GM19193 (cell line): ENCODE data around the gene DEDD2.

Source experiments
- POLR2A ChIP-seq: IDR thresholded peaks from 4 replicates; pipeline ENCODE4 v1.6.1; 2011; ENCODE audit not compliant: insufficient read depth, insufficient read length; ENCODE audit errors: extremely low read depth

DEDD2 gene

GRCh38 chr19:42235181-42235580 lies 17.7 kb upstream of the DEDD2 start:
- TF ChIP-seq POLR2A = no peak

- TF ChIP-seq POLR2A = peak; percentile 9
Measured at GRCh38 chr19:42234364-42234763, 16.9 kb upstream of the DEDD2 start.

- no peak for TF ChIP-seq POLR2A
Measured at GRCh38 chr19:42233678-42234292, 16.3 kb upstream of the DEDD2 start.

- no peak for TF ChIP-seq POLR2A
Measured at GRCh38 chr19:42233106-42233505, 15.6 kb upstream of the DEDD2 start.

GRCh38 chr19:42232435-42232834 lies 15.0 kb upstream of the DEDD2 start:
- peak; percentile 18 for TF ChIP-seq POLR2A

- TF ChIP-seq POLR2A = no peak
Measured at GRCh38 chr19:42230571-42230970, 13.1 kb upstream of the DEDD2 start.

- no peak for TF ChIP-seq POLR2A
Measured at GRCh38 chr19:42229855-42230351, 12.4 kb upstream of the DEDD2 start.

GRCh38 chr19:42229301-42229854 lies 11.9 kb upstream of the DEDD2 start:
- TF ChIP-seq POLR2A = no peak

GRCh38 chr19:42228641-42229040 lies 11.2 kb upstream of the DEDD2 start:
- no peak for TF ChIP-seq POLR2A

- no peak for TF ChIP-seq POLR2A
Measured at GRCh38 chr19:42226886-42227285, 9.4 kb upstream of the DEDD2 start.

- TF ChIP-seq POLR2A = no peak
Measured at GRCh38 chr19:42225718-42226292, 8.3 kb upstream of the DEDD2 start.

GRCh38 chr19:42224940-42225717 lies 7.7 kb upstream of the DEDD2 start:
- TF ChIP-seq POLR2A = no peak

- TF ChIP-seq POLR2A = no peak
Measured at GRCh38 chr19:42220751-42221097, 3.2 kb upstream of the DEDD2 start.

GRCh38 chr19:42219812-42220750 lies 2.6 kb upstream of the DEDD2 start, which contains the start of gene ZNF526:
TSS of gene ZNF526 (plus strand) at chr19:42220312. CDS start at chr19:42224404, 4,092 bp downstream.
- peak; percentile 82 for TF ChIP-seq POLR2A
